ENCODE data around the gene ZNF467.
A peak's percentile ranks its signal among the peaks of the same experiment; 100 is the strongest.

The ZNF467 gene

GRCh38 chr7:149785402-149785801, 12.0 kb upstream of the ZNF467 start:
- DNase-seq: no peak

GRCh38 chr7:149784251-149784608, 10.8 kb upstream of the ZNF467 start:
- DNase-seq: no peak

GRCh38 chr7:149783386-149784250, 10.2 kb upstream of the ZNF467 start:
- no peak for DNase-seq

- no peak for DNase-seq
Measured at GRCh38 chr7:149782682-149783345, 9.4 kb upstream of the ZNF467 start.

- DNase-seq: no peak
Measured at GRCh38 chr7:149781921-149782320, 8.5 kb upstream of the ZNF467 start.

- no peak for DNase-seq
Measured at GRCh38 chr7:149780636-149781419, 7.4 kb upstream of the ZNF467 start.

GRCh38 chr7:149780056-149780455, 6.7 kb upstream of the ZNF467 start:
- DNase-seq: no peak

- no peak for DNase-seq
Measured at GRCh38 chr7:149779502-149779805, 6.1 kb upstream of the ZNF467 start.

GRCh38 chr7:149778696-149779501, 5.5 kb upstream of the ZNF467 start:
- DNase-seq: no peak

GRCh38 chr7:149778327-149778637, 4.9 kb upstream of the ZNF467 start:
- DNase-seq: no peak

GRCh38 chr7:149777551-149778326, 4.4 kb upstream of the ZNF467 start:
- no peak for DNase-seq

- DNase-seq: no peak
Measured at GRCh38 chr7:149776848-149777407, 3.5 kb upstream of the ZNF467 start.

- no peak for DNase-seq
Measured at GRCh38 chr7:149776289-149776688, 2.9 kb upstream of the ZNF467 start.

- DNase-seq: no peak
Measured at GRCh38 chr7:149775176-149775556, 1.8 kb upstream of the ZNF467 start.

GRCh38 chr7:149774237-149775175, 1.1 kb upstream of the ZNF467 start:
- no peak for DNase-seq

GRCh38 chr7:149772956-149773434, 393 bp downstream of the ZNF467 start:
- peak; percentile 23 for DNase-seq

GRCh38 chr7:149772241-149772955, 990 bp downstream of the ZNF467 start:
- no peak for DNase-seq

- peak; percentile 89 for DNase-seq
Measured at GRCh38 chr7:149771720-149772240, 1.6 kb downstream of the ZNF467 start.

GRCh38 chr7:149770728-149771636, 2.4 kb downstream of the ZNF467 start:
- DNase-seq: no peak
